IMR-90 (cell line): ENCODE results near the gene KRTAP4-1. TPM values are rescaled to one million over a fixed set of nuclear protein-coding genes. Genes with fewer than 3 reads are reported as not detected.

ENCODE experiments used
- ATAC-seq: fragments of 200-7000 bp; cut with Tn5 transposase; 2 replicates; pipeline ENCODE4 v1.9.1; 2020; ENCODE audit warnings: low read depth, mild to moderate bottlenecking, moderate library complexity
- BruUV-seq: library from RNA; stranded (reverse); fragments of 400-500 nt; replicated peaks from 2 replicates; lab custom pipeline; 2021; lab: Mats Ljungman, UMichigan
- CTCF ChIA-PET: fragments of 300-600 bp; formaldehyde crosslinking; extraction: SDS; loops from one replicate; lab custom pipeline; 2021; ENCODE audit warnings: antibody characterized with exemption; lab: Yijun Ruan, JAX
- POLR2A ChIA-PET: fragments of 300-600 bp; sonication (Branson Sonifier 250); formaldehyde crosslinking; loops from one replicate; lab custom pipeline; 2022; ENCODE audit warnings: antibody characterized with exemption; ENCODE audit not compliant: unreplicated experiment; lab: Charles Lee
- DNase-seq: peaks from one replicate; pipeline ENCODE4 v3.0.0; 2013
- H2AFZ ChIP-seq: replicated peaks from 2 replicates; pipeline ENCODE3; 2013; ENCODE audit warnings: low read length, mild to moderate bottlenecking; ENCODE audit not compliant: poor library complexity
- H2AK5ac ChIP-seq: 2 replicates; pipeline ENCODE4 v1.6.1; 2013; ENCODE audit warnings: low read depth, low read length, inconsistent platforms
- H2AK9ac ChIP-seq: replicated peaks from 2 replicates; pipeline ENCODE3; 2013; ENCODE audit warnings: mild to moderate bottlenecking, low read depth, low read length, moderate library complexity; ENCODE audit not compliant: poor library complexity
- H2BK120ac ChIP-seq: 2 replicates; pipeline ENCODE4 v1.6.1; 2013; ENCODE audit warnings: low read depth, low read length, inconsistent platforms
- H2BK15ac ChIP-seq: 3 replicates; pipeline ENCODE4 v1.6.1; 2013; ENCODE audit warnings: low read depth, low read length, inconsistent platforms
- H2BK20ac ChIP-seq: 2 replicates; pipeline ENCODE4 v1.6.1; 2013; ENCODE audit warnings: low read depth, mild to moderate bottlenecking, inconsistent platforms, low read length, moderate library complexity
- H2BK5ac ChIP-seq: 2 replicates; pipeline ENCODE4 v1.6.1; 2013; ENCODE audit warnings: mild to moderate bottlenecking, low read depth, low read length, inconsistent platforms; ENCODE audit not compliant: poor library complexity, severe bottlenecking
- H3K14ac ChIP-seq: replicated peaks from 2 replicates; pipeline ENCODE4 v1.6.1; 2013; ENCODE audit warnings: low read depth, low read length, inconsistent platforms
- H3K18ac ChIP-seq: 2 replicates; pipeline ENCODE4 v1.6.1; 2013; ENCODE audit warnings: low read depth, low read length, control low read depth
- H3K23ac ChIP-seq: 2 replicates; pipeline ENCODE4 v1.6.1; 2013; ENCODE audit warnings: low read depth, low read length, inconsistent platforms
- H3K27ac ChIP-seq: 2 replicates; pipeline ENCODE4 v1.5.1; 2013; ENCODE audit warnings: mild to moderate bottlenecking, control low read depth, low read length; ENCODE audit not compliant: insufficient read depth
- H3K27me3 ChIP-seq: 2 replicates; pipeline ENCODE4 v1.6.1; 2013; ENCODE audit warnings: low read length; ENCODE audit not compliant: control insufficient read depth, insufficient read depth
- H3K36me3 ChIP-seq: 2 replicates; pipeline ENCODE4 v1.6.1; 2013; ENCODE audit warnings: low read length, mixed read lengths; ENCODE audit not compliant: control insufficient read depth, insufficient read depth
- H3K4ac ChIP-seq: 2 replicates; pipeline ENCODE4 v1.6.1; 2013; ENCODE audit warnings: low read depth, low read length, inconsistent platforms
- H3K4me1 ChIP-seq: 2 replicates; pipeline ENCODE4 v1.6.1; 2013; ENCODE audit warnings: low read length, mixed read lengths; ENCODE audit not compliant: control insufficient read depth, insufficient read depth
- H3K4me2 ChIP-seq: 2 replicates; pipeline ENCODE4 v1.6.1; 2013; ENCODE audit warnings: low read depth, mild to moderate bottlenecking, control low read depth, low read length, moderate library complexity
- H3K4me3 ChIP-seq: 2 replicates; pipeline ENCODE4 v1.5.1; 2013; ENCODE audit warnings: low read depth, mild to moderate bottlenecking, control low read depth, low read length, moderate library complexity; ENCODE audit not compliant: insufficient read depth
- H3K56ac ChIP-seq: 2 replicates; pipeline ENCODE4 v1.6.1; 2013; ENCODE audit warnings: low read length, inconsistent platforms; ENCODE audit not compliant: insufficient read depth; ENCODE audit errors: extremely low read depth
- H3K79me1 ChIP-seq, 2 experiments: 2 replicates each; pipeline ENCODE4 v1.6.1; 2013; ENCODE audit warnings: low read length in 2 of 2, inconsistent platforms in 1 of 2, low read depth in 1 of 2
- H3K9ac ChIP-seq: 2 replicates; pipeline ENCODE4 v1.6.1; 2013; ENCODE audit warnings: low read depth, low read length, control low read depth
- H3K9me1 ChIP-seq: 2 replicates; pipeline ENCODE4 v1.6.1; 2013; ENCODE audit warnings: low read length, inconsistent platforms; ENCODE audit not compliant: insufficient read depth
- H3K9me3 ChIP-seq: 2 replicates; pipeline ENCODE4 v1.6.1; 2013; ENCODE audit warnings: low read length; ENCODE audit not compliant: control insufficient read depth, insufficient read depth
- H4K20me1 ChIP-seq: 2 replicates; pipeline ENCODE4 v1.6.1; 2013; ENCODE audit warnings: low read length, inconsistent platforms; ENCODE audit not compliant: insufficient read depth
- H4K5ac ChIP-seq: 2 replicates; pipeline ENCODE4 v1.6.1; 2013; ENCODE audit warnings: mild to moderate bottlenecking, low read depth, low read length, control low read depth
- H4K8ac ChIP-seq, 2 experiments: 2 replicates each; pipeline ENCODE4 v1.6.1; 2013; ENCODE audit warnings: low read depth in 2 of 2, low read length in 2 of 2, control low read depth in 1 of 2, inconsistent platforms in 1 of 2
- H4K91ac ChIP-seq: 2 replicates; pipeline ENCODE4 v1.6.1; 2013; ENCODE audit warnings: low read depth, low read length, inconsistent platforms; ENCODE audit not compliant: insufficient read depth
- BHLHE40 ChIP-seq: fragments of 150-350 bp; IDR thresholded peaks from 2 replicates; pipeline ENCODE4 v1.6.1; 2016; ENCODE audit warnings: mild to moderate bottlenecking, low read depth, low read length
- CEBPB ChIP-seq: IDR thresholded peaks from 2 replicates; pipeline ENCODE4 v1.6.1; 2012; ENCODE audit warnings: low read depth, low read length, improper control_type of control experiment
- CHD1 ChIP-seq: IDR thresholded peaks from 2 replicates; pipeline ENCODE4 v1.6.1; 2012; ENCODE audit warnings: low read depth, low read length, improper control_type of control experiment
- CTCF ChIP-seq: conservative IDR thresholded peaks from 2 replicates; pipeline ENCODE4 v1.5.1; 2012; ENCODE audit warnings: mild to moderate bottlenecking, low read depth, low read length, improper control_type of control experiment
- ELK1 ChIP-seq: fragments of 150-350 bp; IDR thresholded peaks from 2 replicates; pipeline ENCODE4 v1.6.1; 2016; ENCODE audit warnings: low read depth, mild to moderate bottlenecking, low read length, moderate library complexity, borderline replicate concordance
- FOS ChIP-seq: fragments of 150-350 bp; IDR thresholded peaks from 2 replicates; pipeline ENCODE4 v1.6.1; 2016; ENCODE audit warnings: low read depth, low read length
- MAFK ChIP-seq: IDR thresholded peaks from 2 replicates; pipeline ENCODE4 v1.6.1; 2012; ENCODE audit warnings: low read depth, low read length, improper control_type of control experiment
- MAZ ChIP-seq: IDR thresholded peaks from 2 replicates; pipeline ENCODE4 v1.6.1; 2012; ENCODE audit warnings: low read depth, mild to moderate bottlenecking, low read length, improper control_type of control experiment, moderate library complexity, borderline replicate concordance
- MXI1 ChIP-seq: IDR thresholded peaks from 2 replicates; pipeline ENCODE4 v1.6.1; 2012; ENCODE audit warnings: low read depth, mild to moderate bottlenecking, low read length, moderate library complexity, borderline replicate concordance
- RAD21 ChIP-seq: IDR thresholded peaks from 2 replicates; pipeline ENCODE4 v1.6.1; 2012; ENCODE audit warnings: low read length, improper control_type of control experiment
- RCOR1 ChIP-seq: IDR thresholded peaks from 2 replicates; pipeline ENCODE4 v1.6.1; 2012; ENCODE audit warnings: mild to moderate bottlenecking, low read length, improper control_type of control experiment; ENCODE audit not compliant: insufficient replicate concordance
- RFX5 ChIP-seq: IDR thresholded peaks from 2 replicates; pipeline ENCODE4 v1.8.0; 2012; ENCODE audit warnings: low read depth, mild to moderate bottlenecking, low read length, moderate library complexity
- SMC3 ChIP-seq: fragments of 150-350 bp; IDR thresholded peaks from 2 replicates; pipeline ENCODE4 v1.6.1; 2016; ENCODE audit warnings: low read depth, mild to moderate bottlenecking, antibody characterized with exemption, low read length, moderate library complexity
- USF2 ChIP-seq: fragments of 150-350 bp; IDR thresholded peaks from 2 replicates; pipeline ENCODE4 v1.6.1; 2017; ENCODE audit warnings: mild to moderate bottlenecking, antibody characterized with exemption, low read length, low read depth
- WGBS, 2 experiments: methylation state at CpG; one replicate each; pipeline versions ENCODE4 v1.1.5 to v1.1.7; 2013; ENCODE audit warnings: missing lambda C conversion rate in 2 of 2; ENCODE audit not compliant: insufficient read length in 1 of 2; ENCODE audit errors: extremely low coverage in 2 of 2; 5-methylcytosine and 5-hydroxymethylcytosine counted together
- dilution Hi-C: fragments of 300-500 bp; cut with HindIII; formaldehyde crosslinking; loops from one replicate; pipeline ENCODE4 v1.14.3; 2018; ENCODE audit warnings: low sequenced_read_pairs; ENCODE audit not compliant: unreplicated experiment
- in situ Hi-C: fragments of 300-500 bp; cut with MboI; formaldehyde crosslinking; loops from 3 replicates; pipeline ENCODE4 v1.14.3; 2019; ENCODE audit warnings: low sequenced_read_pairs, inconsistent platforms, mixed read lengths
- intact Hi-C: fragments of 100-400 bp; cut with micrococcal nuclease; formaldehyde crosslinking; loops from 2 replicates; pipeline ENCODE4 v1.10.0; 2022
- polyA plus RNA-seq, 3 experiments: library from polyadenylated mRNA; depleted of rRNA; stranded (reverse); fragments of >200 nt; gene quantifications; 2 replicates each; pipeline ENCODE4 v1.2.3, GENCODE V29; 2012; ENCODE audit warnings: low replicate concordance in 1 of 3
- total RNA-seq: library from RNA; depleted of rRNA; stranded (reverse); fragments of >200 nt; gene quantifications from 2 replicates; pipeline ENCODE4 v1.2.3, GENCODE V29; 2012

Gene KRTAP4-1
- total and polyA plus RNA-seq, 2 of the 4 experiments (the other 2 are of a cell fraction), result not detected

- H4K91ac ChIP-seq, result no peak within 1 kb of the TSS
- no CpG with 5 or more reads among the region's 1 CpG for WGBS, 2 experiments
- no peak within 1 kb of the TSS for H3K18ac ChIP-seq
- ChIA-PET POLR2A (no interaction called here), CTCF (no interaction called here)
- intact Hi-C loops (no loop called here), in situ Hi-C loops (no loop called here), dilution Hi-C loops (no loop called here)
- H3K9me1 ChIP-seq, result no peaks in the 10 kb centered on the region
- H3K4ac ChIP-seq, result no peak within 1 kb of the TSS
- no peak within 1 kb of the TSS for H3K4me2 ChIP-seq
- H3K27me3 ChIP-seq, result no peaks in the 10 kb centered on the region
- DNase-seq (no peak), ATAC-seq (no peak)
- no peak within 1 kb of the TSS for H3K23ac ChIP-seq
- BruUV-seq, result no TSS peak
- H2BK15ac ChIP-seq, result no peak within 1 kb of the TSS
- no peak within 1 kb of the TSS for H2BK20ac ChIP-seq
- H3K4me3 ChIP-seq, result no peak within 1 kb of the TSS
- H3K36me3 ChIP-seq, result no peaks in the 10 kb centered on the region
- no peak within 1 kb of the TSS for H2BK5ac ChIP-seq
- H4K20me1 ChIP-seq, result no peaks in the 10 kb centered on the region
- TF ChIP-seq FOS (no peak), MXI1 (no peak), CHD1 (no peak), CTCF (no peak), SMC3 (no peak), RAD21 (no peak), MAZ (no peak), RCOR1 (no peak), RFX5 (no peak), USF2 (no peak), BHLHE40 (no peak), MAFK (no peak), CEBPB (no peak), ELK1 (no peak)
- H2AK5ac ChIP-seq, result no peak within 1 kb of the TSS
- no peak within 1 kb of the TSS for H2AK9ac ChIP-seq
- H3K14ac ChIP-seq, result no peak within 1 kb of the TSS
- no peak within 1 kb of the TSS for H3K27ac ChIP-seq
- H3K9me3 ChIP-seq, result no peaks in the 10 kb centered on the region
- H2AFZ ChIP-seq, result no peak within 1 kb of the TSS
- no peak within 1 kb of the TSS for H4K5ac ChIP-seq
- H4K8ac ChIP-seq, result no peak within 1 kb of the TSS
- no peaks in the 10 kb centered on the region for H3K79me1 ChIP-seq
- no peak within 1 kb of the TSS for H3K9ac ChIP-seq
- no peak within 1 kb of the TSS for H2BK120ac ChIP-seq
- no peak within 1 kb of the TSS for H3K56ac ChIP-seq
- H3K4me1 ChIP-seq, result no peaks in the 10 kb centered on the region
These were observed 16.6 kb downstream of the KRTAP4-1 start, which contains the start of gene KRTAP4-3 for GRCh38 chr17:41168121-41168520. Gene KRTAP4-3, minus strand, starts transcription at chr17:41168221. Its CDS starts 49 bp downstream, at chr17:41168172.
